Fibroblast of pulmonary artery (primary cell): ENCODE data around the gene KLK7.

ENCODE experiments used
- DNase-seq: peaks from one replicate; pipeline ENCODE4 v3.0.0-alpha.2; 2010; ENCODE audit warnings: low read depth
- H3K4me3 ChIP-seq: replicated peaks from 2 replicates; pipeline ENCODE4 v1.5.1; 2011; ENCODE audit warnings: low read depth, mild to moderate bottlenecking, control low read depth, low read length, moderate library complexity
- TF ChIP-seq, protein P1 (sequence below): IDR thresholded peaks from 2 replicates; pipeline ENCODE4 v1.5.1; 2011; ENCODE audit warnings: mild to moderate bottlenecking, control low read depth, low read length, inconsistent platforms; ENCODE audit errors: missing control alignments

Gene KLK7

GRCh38 chr19:50957587-50957986 lies 26.1 kb downstream of the KLK7 start:
- no peak for DNase-seq
- no peak overlapping the region for H3K4me3 ChIP-seq
- TF ChIP-seq, protein P1, sequence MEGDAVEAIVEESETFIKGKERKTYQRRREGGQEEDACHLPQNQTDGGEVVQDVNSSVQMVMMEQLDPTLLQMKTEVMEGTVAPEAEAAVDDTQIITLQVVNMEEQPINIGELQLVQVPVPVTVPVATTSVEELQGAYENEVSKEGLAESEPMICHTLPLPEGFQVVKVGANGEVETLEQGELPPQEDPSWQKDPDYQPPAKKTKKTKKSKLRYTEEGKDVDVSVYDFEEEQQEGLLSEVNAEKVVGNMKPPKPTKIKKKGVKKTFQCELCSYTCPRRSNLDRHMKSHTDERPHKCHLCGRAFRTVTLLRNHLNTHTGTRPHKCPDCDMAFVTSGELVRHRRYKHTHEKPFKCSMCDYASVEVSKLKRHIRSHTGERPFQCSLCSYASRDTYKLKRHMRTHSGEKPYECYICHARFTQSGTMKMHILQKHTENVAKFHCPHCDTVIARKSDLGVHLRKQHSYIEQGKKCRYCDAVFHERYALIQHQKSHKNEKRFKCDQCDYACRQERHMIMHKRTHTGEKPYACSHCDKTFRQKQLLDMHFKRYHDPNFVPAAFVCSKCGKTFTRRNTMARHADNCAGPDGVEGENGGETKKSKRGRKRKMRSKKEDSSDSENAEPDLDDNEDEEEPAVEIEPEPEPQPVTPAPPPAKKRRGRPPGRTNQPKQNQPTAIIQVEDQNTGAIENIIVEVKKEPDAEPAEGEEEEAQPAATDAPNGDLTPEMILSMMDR, result no peak

GRCh38 chr19:50952910-50953309 lies 30.8 kb downstream of the KLK7 start, which contains the start of gene KLK5:
Gene KLK5, minus strand, starts transcription at chr19:50953038. Its CDS starts 381 bp downstream, at chr19:50952657.
- DNase-seq, result no peak
- TF ChIP-seq, protein P1, result no peak
- no peak within 1 kb of the TSS for H3K4me3 ChIP-seq

DNA sequence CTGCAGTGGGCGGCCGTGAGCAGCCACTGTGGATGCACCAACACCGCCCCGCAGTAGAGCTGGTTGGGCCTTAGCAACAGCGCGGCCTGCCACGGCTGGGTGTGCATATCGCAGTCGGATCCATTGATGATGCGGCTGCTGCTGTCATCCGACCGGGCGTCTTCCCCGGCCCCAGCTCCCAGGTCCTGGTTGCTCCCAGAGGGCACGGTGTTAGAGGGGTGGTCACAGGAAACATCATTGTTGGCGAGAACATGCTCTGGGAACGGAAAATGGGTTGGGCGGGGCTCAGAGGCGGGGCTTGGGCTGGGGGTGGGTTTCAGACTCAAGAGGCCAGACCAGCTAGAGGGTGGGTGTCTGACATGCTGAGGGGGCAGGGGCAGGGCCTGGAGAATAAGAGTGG lies 33.9 kb downstream of the KLK7 start:
- TF ChIP-seq, protein P1, result no peak
- no peak overlapping the region for H3K4me3 ChIP-seq
- no peak for DNase-seq

- TF ChIP-seq, protein P1, result no peak
- no peak for DNase-seq
- no peak overlapping the region for H3K4me3 ChIP-seq
Measured at GRCh38 chr19:50947123-50947522, 36.6 kb downstream of the KLK7 start.

GRCh38 chr19:50944795-50945194 lies 38.9 kb downstream of the KLK7 start:
- TF ChIP-seq, protein P1, result no peak
- DNase-seq, result no peak
- no peak overlapping the region for H3K4me3 ChIP-seq

- no peak for DNase-seq
- no peak overlapping the region for H3K4me3 ChIP-seq
- TF ChIP-seq, protein P1, result no peak
Measured at GRCh38 chr19:50943074-50943828, 40.5 kb downstream of the KLK7 start.

DNA sequence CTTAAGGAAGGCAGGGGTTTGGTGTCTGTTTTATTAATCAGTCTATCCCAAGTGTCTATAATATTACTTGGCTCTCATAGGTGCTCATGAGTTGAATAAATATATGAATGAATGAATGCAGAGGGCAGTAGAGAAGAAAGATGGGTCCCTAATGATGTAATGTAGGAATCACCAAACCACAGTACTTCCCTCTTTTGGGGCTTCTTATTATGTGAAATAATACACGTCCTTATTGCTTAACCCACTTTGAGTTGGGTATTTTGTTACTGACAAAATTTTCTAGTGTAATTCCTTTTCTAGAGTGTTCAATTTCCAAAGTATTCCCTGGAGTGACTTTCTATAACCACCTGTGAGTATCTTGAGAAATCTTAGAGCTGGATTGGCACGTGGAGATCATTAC lies 44.1 kb downstream of the KLK7 start:
- TF ChIP-seq, protein P1, result no peak
- no peak overlapping the region for H3K4me3 ChIP-seq
- no peak for DNase-seq
